Measurements from ENCODE around the gene THSD4.

The THSD4 gene

GRCh38 chr15:71643918-71644317 lies 528.6 kb downstream of the THSD4 start:
- DNase-seq (ENCODE audit: extremely low spot score): no peak
- POLR2A ChIA-PET: no interaction called here
- TF ChIP-seq, protein P1, sequence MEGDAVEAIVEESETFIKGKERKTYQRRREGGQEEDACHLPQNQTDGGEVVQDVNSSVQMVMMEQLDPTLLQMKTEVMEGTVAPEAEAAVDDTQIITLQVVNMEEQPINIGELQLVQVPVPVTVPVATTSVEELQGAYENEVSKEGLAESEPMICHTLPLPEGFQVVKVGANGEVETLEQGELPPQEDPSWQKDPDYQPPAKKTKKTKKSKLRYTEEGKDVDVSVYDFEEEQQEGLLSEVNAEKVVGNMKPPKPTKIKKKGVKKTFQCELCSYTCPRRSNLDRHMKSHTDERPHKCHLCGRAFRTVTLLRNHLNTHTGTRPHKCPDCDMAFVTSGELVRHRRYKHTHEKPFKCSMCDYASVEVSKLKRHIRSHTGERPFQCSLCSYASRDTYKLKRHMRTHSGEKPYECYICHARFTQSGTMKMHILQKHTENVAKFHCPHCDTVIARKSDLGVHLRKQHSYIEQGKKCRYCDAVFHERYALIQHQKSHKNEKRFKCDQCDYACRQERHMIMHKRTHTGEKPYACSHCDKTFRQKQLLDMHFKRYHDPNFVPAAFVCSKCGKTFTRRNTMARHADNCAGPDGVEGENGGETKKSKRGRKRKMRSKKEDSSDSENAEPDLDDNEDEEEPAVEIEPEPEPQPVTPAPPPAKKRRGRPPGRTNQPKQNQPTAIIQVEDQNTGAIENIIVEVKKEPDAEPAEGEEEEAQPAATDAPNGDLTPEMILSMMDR (IDR thresholded peaks at IDR 0.05; ENCODE audit: control extremely low read depth, extremely low read depth, low read depth, missing control alignments): no peak
- CTCF ChIA-PET: interaction anchor here (1.1 kb wide), 1 partner anchor 9 kb away, joined by 4 read pairs; no protein-coding TSS in a partner anchor

GRCh38 chr15:71646767-71647486 lies 531.7 kb downstream of the THSD4 start:
- TF ChIP-seq, protein P1 (IDR thresholded peaks at IDR 0.05; ENCODE audit: control extremely low read depth, extremely low read depth, low read depth, missing control alignments): no peak
- DNase-seq (ENCODE audit: extremely low spot score): no peak
- CTCF ChIA-PET: interaction anchor here (1.0 kb wide), 1 partner anchor 15 kb away, joined by 3 read pairs; no protein-coding TSS in a partner anchor
- POLR2A ChIA-PET: no interaction called here

- ChIA-PET POLR2A (no interaction called here), CTCF (interaction anchor here (1.0 kb wide), 1 partner anchor 14 kb away, joined by 3 read pairs; no protein-coding TSS in a partner anchor)
- TF ChIP-seq, protein P1 (IDR thresholded peaks at IDR 0.05; ENCODE audit: control extremely low read depth, extremely low read depth, low read depth, missing control alignments): no peak
- no peak for DNase-seq (ENCODE audit: extremely low spot score)
These were observed 532.2 kb downstream of the THSD4 start for GRCh38 chr15:71647487-71647808.

- TF ChIP-seq, protein P1 (IDR thresholded peaks at IDR 0.05; ENCODE audit: control extremely low read depth, extremely low read depth, low read depth, missing control alignments): no peak
- ChIA-PET CTCF (interaction anchor here (1.3 kb wide), 1 partner anchor 197 kb away, joined by 3 read pairs; no protein-coding TSS in a partner anchor), POLR2A (no interaction called here)
- no peak for DNase-seq (ENCODE audit: extremely low spot score)
These were observed 532.8 kb downstream of the THSD4 start for GRCh38 chr15:71648095-71648494.

GRCh38 chr15:71649894-71650293 lies 534.6 kb downstream of the THSD4 start:
- TF ChIP-seq, protein P1 (IDR thresholded peaks at IDR 0.05; ENCODE audit: control extremely low read depth, extremely low read depth, low read depth, missing control alignments): no peak
- ChIA-PET POLR2A (no interaction called here), CTCF (interaction anchor here (0.9 kb wide), 1 partner anchor 17 kb away, joined by 3 read pairs; no protein-coding TSS in a partner anchor)
- no peak for DNase-seq (ENCODE audit: extremely low spot score)

DNA sequence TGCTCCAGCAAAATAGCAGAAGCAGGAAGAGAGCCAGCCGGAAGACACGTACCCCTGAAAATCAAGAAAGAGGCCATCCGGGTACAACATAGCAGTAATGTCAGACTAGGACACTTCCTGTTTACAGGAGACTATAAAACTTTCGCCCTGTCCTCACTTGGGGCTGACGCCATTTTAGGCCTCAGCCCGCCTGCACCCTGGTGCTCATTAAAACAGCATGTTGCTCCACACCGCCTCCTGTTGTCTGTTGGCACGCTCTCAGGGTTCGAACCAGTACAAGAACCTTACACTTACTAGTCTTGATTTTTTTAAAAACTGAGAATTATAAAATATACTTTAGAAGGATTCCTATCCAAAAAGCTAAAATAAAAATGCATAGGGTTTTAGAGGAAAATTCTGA lies 535.3 kb downstream of the THSD4 start:
- TF ChIP-seq, protein P1 (IDR thresholded peaks at IDR 0.05; ENCODE audit: control extremely low read depth, extremely low read depth, low read depth, missing control alignments): no peak
- CTCF ChIA-PET: no interaction called here

More for the DNA sequence above, 535.3 kb downstream of the THSD4 start:
- no peak for DNase-seq (ENCODE audit: extremely low spot score)
- POLR2A ChIA-PET: no interaction called here

Measured in GM10248 (cell line).